NAMALWA (cell line): ENCODE measurements around the gene ANKRD16.
"Not testable (repeated sequence)": the region's sequence is repeated elsewhere in the genome, so short reads cannot be mapped to it uniquely, and the experiment has no call there.

Experiments used
- DNase-seq: peaks from one replicate; pipeline ENCODE4 v3.0.0-alpha.2; 2015; ENCODE audit warnings: low spot score

The ANKRD16 gene

GRCh38 chr10:5876181-5876768 is 13.4 kb downstream of the ANKRD16 start:
- DNase-seq = no peak

GRCh38 chr10:5873515-5873995 is 16.1 kb downstream of the ANKRD16 start:
- peak; percentile 90 for DNase-seq

GRCh38 chr10:5871596-5871995 is 18.1 kb downstream of the ANKRD16 start:
- no peak for DNase-seq

GRCh38 chr10:5869156-5869555 is 20.5 kb downstream of the ANKRD16 start:
- DNase-seq = no peak

GRCh38 chr10:5868383-5868782 is 21.3 kb downstream of the ANKRD16 start:
- not testable (repeated sequence) for DNase-seq

GRCh38 chr10:5867091-5867615 is 22.5 kb downstream of the ANKRD16 start:
- DNase-seq = not testable (repeated sequence)

DNA sequence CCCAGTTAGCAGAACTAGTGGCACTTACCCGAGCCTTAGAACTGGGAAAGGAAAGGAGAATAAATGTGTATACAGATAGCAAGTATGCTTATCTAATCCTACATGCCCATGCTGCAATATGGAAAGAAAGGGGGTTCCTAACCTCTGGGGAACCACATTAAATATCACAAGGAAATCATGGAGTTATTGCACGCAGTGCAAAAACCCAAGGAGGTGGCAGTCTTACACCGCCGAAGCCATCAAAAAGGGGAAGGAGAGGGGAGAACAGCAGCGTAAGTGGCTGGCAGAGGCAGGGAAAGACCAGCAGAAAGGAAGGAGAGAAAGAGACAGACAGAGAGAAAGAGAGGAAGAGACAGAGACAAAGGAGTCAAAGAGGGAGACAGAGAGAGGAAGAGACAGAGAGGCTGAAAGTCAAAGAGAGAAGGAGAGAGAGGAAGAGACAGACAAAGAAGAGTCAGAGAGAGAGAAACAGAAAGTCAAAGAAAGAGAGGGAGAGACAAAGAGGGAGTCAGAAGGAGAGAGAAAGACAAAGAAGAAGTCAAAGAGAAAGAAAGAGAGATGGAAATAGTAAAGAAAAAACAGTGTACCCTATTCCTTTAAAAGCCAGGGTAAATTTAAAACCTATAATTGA is 23.1 kb downstream of the ANKRD16 start:
- not testable (repeated sequence) for DNase-seq

DNA sequence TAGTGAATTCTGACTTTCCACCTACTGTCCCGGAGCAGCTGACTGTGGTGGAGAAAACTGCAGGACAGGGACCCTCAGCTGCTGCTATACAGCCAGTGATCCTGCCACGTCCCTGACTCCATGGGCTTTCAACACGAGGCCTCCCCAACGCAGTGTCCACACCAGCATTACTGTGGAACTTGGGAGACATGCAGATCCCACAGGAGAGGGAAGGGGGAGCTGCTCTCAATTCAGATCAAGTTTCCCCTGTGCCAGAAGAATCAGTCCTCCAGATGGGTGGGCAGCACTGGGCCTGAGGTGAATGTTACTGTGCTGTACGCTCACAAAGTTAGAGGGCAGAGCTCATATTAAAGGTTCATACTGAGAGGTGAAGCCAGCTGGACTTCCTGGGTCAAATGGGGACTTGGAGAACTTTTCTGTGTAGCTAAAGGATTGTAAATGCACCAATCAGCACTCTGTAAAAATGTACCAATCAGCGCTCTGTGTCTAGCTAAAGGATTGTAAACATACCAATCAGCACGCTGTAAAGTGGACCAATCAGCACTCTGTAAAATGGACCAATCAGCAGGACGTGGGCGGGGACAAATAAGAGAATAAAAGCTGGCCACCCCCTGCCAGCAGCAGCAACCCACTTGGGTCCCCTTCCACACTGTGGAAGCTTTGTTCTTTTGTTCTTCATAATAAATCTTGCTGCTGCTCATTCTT is 26.6 kb downstream of the ANKRD16 start:
- not testable (repeated sequence) for DNase-seq

DNA sequence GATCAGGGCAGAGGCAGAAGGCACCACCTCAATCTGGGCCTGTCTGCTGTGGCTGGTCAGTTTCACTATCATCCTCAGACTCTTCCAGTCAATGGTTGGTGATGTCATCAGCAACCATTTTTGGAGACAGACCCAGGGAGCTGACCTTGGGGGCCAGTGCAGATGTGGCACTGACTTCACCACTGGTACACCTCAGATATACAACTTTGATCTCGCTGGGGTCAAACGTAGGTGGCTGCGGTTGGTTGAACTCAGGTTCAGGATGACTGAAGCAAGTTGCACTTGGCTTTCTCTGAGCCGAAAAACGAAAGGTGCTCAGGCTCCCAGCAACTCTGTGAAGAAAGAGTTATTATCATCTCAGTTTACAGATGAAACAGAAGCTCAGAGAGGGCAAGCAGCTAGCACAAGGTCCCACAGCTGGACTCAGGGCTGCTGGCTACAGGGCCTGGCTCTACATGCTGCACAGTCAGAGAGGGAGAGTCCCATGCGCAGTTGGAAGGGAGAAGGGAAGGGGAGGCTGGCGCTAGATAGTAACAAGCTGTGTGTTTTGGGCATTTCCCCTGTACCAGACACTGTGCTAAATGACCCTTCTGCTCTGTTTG is 27.2 kb downstream of the ANKRD16 start:
- no peak for DNase-seq

- no peak for DNase-seq
These were observed 29.6 kb downstream of the ANKRD16 start for GRCh38 chr10:5860066-5860465.

DNA sequence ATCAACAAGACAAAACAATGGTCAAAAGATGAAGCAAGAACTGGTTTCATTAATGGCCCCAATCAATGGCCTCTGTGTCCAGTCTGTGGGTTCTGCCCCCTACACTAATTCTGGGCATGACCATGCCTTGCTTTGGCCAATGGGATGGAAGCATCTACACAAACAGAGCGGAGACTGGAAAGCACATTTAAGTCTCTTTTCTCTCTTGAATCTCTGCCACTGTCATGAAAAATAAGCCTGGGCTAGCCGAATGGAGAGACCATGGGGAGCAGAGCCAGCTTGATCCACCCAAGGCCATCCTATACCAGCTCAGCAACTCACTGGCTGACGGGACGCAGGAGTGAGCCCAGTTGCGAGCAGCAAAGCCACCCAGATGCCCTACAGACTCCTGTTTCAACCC is 30.9 kb downstream of the ANKRD16 start:
- no peak for DNase-seq

DNA sequence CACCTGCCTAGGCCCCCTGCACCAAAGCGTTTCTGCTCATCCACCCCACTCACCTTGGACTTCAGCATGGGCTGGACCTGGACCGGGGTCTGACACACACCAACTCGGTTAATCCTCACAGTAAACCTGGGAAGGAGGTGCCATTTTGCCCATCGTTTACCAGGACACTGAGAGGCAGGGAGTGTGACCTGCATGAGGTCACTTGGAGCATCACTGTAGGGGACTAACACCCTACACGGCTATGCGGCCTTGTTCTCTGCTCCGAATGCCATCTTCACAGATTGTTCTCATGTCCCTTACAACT is 33.0 kb downstream of the ANKRD16 start:
- DNase-seq = no peak

DNA sequence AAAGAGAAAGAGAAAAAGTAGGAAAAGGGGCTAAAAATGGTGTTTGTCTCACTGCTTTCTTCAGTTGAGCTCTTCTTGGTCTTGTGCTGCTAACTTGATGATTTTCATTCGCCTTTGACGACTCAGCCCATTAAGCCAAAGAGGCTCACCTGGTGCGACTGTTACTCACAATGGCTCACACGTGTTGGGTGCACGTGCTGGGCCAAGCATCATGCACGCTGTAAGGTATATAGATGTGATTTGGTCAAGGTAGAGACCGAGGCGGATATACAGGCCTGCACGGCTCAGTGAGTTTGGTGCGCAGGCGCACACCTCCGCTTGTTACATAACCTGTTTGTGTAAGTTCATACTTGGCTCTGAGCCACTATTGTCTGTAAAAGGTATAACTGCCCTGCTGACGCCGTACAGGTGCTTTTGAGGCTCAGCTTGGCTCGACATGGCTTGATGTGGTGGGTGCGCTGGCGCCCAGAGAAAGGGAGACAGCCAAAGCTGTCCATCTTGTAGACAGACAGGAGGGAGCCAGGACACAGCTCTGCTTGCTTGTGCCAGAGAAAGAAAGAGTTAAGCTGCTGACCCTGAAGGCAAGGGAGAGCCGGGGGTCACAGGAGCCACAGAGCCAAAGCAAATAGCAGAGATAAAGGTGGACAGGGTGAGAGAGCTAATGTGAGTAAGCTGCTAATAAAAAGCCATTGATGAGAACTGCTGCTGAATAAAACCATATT is 33.6 kb downstream of the ANKRD16 start:
- DNase-seq = no peak

GRCh38 chr10:5854131-5854475 is 35.6 kb downstream of the ANKRD16 start:
- DNase-seq = no peak

DNA sequence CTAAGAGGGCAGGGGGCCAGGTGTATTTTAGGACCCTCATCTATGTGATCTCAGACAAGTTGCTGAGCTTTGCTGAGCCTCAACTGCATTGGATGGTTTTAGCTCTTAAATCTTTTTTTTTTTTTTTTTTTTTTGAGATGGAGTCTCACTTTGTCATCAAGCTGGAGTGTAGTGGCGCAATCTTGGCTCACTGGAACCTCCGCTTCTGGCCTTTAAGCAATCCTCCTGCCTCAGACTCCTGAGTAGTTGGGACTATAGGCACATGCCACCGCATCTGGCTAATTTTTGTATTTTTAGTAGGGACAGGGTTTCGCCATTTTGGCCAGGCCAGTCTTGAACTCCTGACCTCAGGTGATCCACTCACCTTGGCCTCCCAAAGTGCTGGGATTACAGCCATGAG is 43.0 kb downstream of the ANKRD16 start:
- not testable (repeated sequence) for DNase-seq

GRCh38 chr10:5844345-5845055 is 45.2 kb downstream of the ANKRD16 start:
- peak; percentile 81 for DNase-seq

GRCh38 chr10:5843686-5844344 is 45.9 kb downstream of the ANKRD16 start:
- peak; percentile 58 for DNase-seq

GRCh38 chr10:5841965-5842364 is 47.7 kb downstream of the ANKRD16 start:
- no peak for DNase-seq

- DNase-seq = peak; percentile 96
These were observed 49.1 kb downstream of the ANKRD16 start for GRCh38 chr10:5840314-5841307.

- DNase-seq = not testable (repeated sequence)
These were observed 53.5 kb downstream of the ANKRD16 start for GRCh38 chr10:5836181-5836580.
